Mesangial cell (primary cell): ENCODE data around the gene ANGPTL4. TPM values are rescaled to one million over a fixed set of nuclear protein-coding genes. Genes with fewer than 3 reads are reported as not detected.

Source experiments
- total RNA-seq: library from RNA; depleted of rRNA; stranded (reverse); fragments of >200 nt; gene quantifications from 2 replicates; pipeline ENCODE4 v1.2.3, GENCODE V29; 2015

The ANGPTL4 gene
- total RNA-seq, result 5.1 and 28.2 TPM in 2 replicates

GRCh38 chr19:8363803-8364771 lies at the start of gene ANGPTL4:
Gene ANGPTL4 (plus strand): TSS chr19:8364155. CDS start chr19:8364322, 167 bp downstream.

GRCh38 chr19:8321067-8321985 lies 42.6 kb upstream of the ANGPTL4 start, which contains the start of the genes NDUFA7 and RPS28:
Gene NDUFA7 (minus strand): TSS chr19:8321375. CDS start chr19:8321358, 17 bp downstream.
Gene RPS28 (plus strand): TSS chr19:8321496. CDS start chr19:8321531, 35 bp downstream.

GRCh38 chr19:8342684-8343482 lies 21.1 kb upstream of the ANGPTL4 start, which contains the start of gene KANK3:
Gene KANK3 (minus strand): TSS chr19:8343262. CDS start chr19:8337828, 5,434 bp downstream.

DNA sequence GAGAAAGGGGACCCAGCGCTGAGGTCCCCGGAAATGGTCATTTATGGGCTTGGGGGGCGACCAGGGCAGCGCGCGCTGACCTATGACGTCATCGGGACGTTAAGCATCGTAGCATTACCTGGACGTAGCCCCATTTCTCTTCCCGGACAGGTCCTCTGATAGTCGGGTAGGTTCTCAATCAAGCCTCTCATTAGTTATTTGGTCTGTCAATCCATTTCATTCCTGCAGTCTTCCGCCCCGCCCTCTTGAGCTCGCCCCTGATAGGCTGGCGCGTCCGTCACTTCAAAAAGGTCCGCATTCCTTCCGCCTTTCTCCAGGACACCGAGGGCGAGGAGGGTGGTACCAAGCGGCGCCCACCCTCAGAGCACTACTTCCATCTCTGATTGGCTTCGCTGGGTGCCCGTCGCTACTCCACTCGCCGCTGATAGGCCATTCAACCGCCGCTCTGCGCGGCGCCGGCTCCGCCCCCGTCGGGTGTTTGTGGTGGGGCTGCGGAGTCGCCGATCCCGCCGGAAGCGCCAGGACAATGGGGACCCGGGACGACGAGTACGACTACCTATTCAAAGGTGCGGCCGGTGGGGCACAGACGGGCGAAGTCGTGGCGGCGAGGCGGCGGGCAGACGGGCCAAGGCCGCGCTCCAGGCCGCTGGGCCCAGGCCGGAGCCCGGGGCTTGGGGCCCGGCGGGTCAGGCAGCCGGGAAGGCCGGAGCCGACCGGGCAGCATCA lies 26.1 kb downstream of the ANGPTL4 start, which contains the start of gene RAB11B:
RAB11B (plus strand) TSS at position 470 of the 726 bp plus-strand sequence; CDS start at position 527, 57 bp downstream.

GRCh38 chr19:8412783-8413628 lies 49.1 kb downstream of the ANGPTL4 start, which contains the start of gene MARCHF2:
Gene MARCHF2 (plus strand): TSS chr19:8413305. CDS start chr19:8421841, 8,536 bp downstream.

Other genes with a start within 250 kb of the ANGPTL4 start
- gene FBN3, start 214.6 kb upstream of the ANGPTL4 start, total RNA-seq, result under 0.01 TPM in 1 of 2 replicates, not detected in the other
- gene CERS4, start 154.8 kb upstream of the ANGPTL4 start, total RNA-seq, result 10.4 and 57.3 TPM in 2 replicates
- gene CD320, start 55.8 kb upstream of the ANGPTL4 start, total RNA-seq, result 70.0 and 158 TPM in 2 replicates
- 31.1 and 63.6 TPM in 2 replicates for gene NDUFA7, start 42.8 kb upstream of the ANGPTL4 start, total RNA-seq
- gene RPS28, start 42.7 kb upstream of the ANGPTL4 start, total RNA-seq, result 361 and 456 TPM in 2 replicates
- 0.65 and 0.76 TPM in 2 replicates for gene KANK3, start 20.9 kb upstream of the ANGPTL4 start, total RNA-seq
- 60.8 and 104 TPM in 2 replicates for gene RAB11B, start 26.2 kb downstream of the ANGPTL4 start, total RNA-seq
- gene MARCHF2, start 49.1 kb downstream of the ANGPTL4 start, total RNA-seq, result 90.9 and 115 TPM in 2 replicates
- 57.8 and 136 TPM in 2 replicates for gene HNRNPM, start 80.8 kb downstream of the ANGPTL4 start, total RNA-seq
- not detected in 2 replicates for gene PRAM1, start 138.5 kb downstream of the ANGPTL4 start, total RNA-seq
- 18.1 and 18.5 TPM in 2 replicates for gene ZNF414, start 150.0 kb downstream of the ANGPTL4 start, total RNA-seq
- 0.25 TPM in 1 of 2 replicates, not detected in the other for gene MYO1F, start 213.3 kb downstream of the ANGPTL4 start, total RNA-seq
- 5.5 and 22.7 TPM in 2 replicates for gene ADAMTS10, start 246.6 kb downstream of the ANGPTL4 start, total RNA-seq